HG03439 (cell line): ENCODE data around the gene KLK10.
"Not testable (repeated sequence)": the region's sequence is repeated elsewhere in the genome, so short reads cannot be mapped to it uniquely, and the experiment has no call there.

Experiments
- ATAC-seq: cut with Tn5 transposase; IDR thresholded peaks from one replicate; pipeline ENCODE4 v1.9.1; 2021; ENCODE audit warnings: mild to moderate bottlenecking, moderate library complexity; ENCODE audit not compliant: unreplicated experiment

Gene KLK10

GRCh38 chr19:51002542-51003311 is 16.8 kb downstream of the KLK10 start:
- no peak for ATAC-seq

DNA sequence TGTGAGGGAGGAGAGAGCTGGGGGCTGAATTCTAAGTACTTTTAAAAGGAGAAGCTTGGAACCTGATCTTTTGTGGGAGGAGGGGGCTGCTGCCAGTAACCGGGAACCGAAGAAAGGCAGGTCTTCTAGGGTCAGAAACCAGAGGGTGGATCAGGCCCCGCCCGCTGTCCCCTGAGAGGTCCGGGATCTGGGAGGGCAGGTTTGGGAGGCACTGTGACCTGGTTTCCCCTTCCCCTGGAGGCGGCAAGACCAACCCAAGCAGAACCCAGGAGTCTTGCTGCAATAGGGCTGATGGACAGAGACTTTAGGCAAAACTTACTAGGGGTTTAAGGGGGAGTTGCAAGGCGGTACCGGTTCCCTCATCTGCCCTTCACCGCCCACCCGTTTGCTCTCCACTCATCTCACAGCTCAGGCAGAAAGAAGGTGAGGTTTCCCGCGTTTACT is 17.4 kb downstream of the KLK10 start:
- ATAC-seq = no peak

GRCh38 chr19:51001515-51001914 is 18.0 kb downstream of the KLK10 start, which contains the start of gene KLK8:
Gene KLK8 (minus strand): TSS chr19:51001604. CDS start chr19:51001167, 437 bp downstream.
- no peak for ATAC-seq

DNA sequence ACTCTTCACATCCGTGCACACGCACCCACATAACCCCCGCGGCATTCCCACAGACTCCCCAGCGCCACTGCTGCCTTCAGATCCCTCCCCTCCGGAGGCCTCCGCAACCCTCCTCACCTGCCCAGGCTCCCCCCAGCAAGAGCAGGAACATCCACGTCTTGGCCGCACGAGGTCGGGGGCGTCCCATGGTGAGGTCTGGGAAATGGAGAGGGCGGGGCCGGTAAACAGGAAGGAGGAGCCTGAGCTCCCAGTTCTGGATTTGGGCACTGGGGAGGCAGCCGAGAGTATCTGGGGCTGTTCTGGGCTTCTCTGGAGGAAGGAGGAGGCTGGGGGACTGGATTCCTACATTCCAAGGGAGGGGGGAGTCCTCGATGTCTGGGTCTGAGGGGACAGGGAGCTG is 18.5 kb downstream of the KLK10 start:
- ATAC-seq = no peak

DNA sequence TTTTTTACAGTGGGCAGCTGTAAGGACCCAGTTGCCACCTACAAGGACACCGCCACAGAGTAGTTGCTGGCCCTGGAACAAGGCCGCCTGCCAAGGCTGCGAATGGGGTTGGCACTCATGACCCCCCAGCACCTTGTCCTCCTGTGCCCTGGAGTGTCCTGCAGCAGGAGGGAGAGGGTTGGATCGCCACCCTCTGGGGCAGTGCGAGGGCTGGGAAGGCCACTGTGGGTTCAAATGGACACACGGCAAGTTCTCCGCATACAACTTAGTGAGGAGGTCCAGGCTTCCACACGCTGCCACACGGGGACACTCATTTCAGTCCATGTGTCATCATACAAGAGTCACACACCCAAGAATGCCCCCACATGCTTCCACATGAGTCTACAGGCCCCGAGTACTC is 19.1 kb downstream of the KLK10 start:
- no peak for ATAC-seq

DNA sequence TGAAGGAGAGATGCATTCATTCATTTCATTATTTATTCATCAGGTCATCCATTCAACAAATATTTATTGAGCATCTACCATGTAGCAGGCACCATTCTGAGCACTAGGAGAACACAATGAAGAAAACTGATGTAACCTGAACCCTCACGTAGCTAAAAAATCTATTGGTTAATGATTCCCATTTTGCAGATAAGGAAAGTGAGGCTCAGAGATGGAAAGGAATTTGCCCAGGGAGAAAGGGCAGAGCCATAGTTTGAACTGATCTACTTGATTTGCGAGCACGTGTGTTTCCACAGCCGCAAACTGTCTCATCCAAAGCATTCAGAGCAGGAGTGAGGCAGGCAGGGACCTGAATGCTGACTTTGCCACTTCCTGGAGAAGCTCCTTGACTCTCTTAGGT is 20.8 kb downstream of the KLK10 start:
- ATAC-seq = no peak

- no peak for ATAC-seq
Observed at GRCh38 chr19:50998061-50998460, 21.4 kb downstream of the KLK10 start.

DNA sequence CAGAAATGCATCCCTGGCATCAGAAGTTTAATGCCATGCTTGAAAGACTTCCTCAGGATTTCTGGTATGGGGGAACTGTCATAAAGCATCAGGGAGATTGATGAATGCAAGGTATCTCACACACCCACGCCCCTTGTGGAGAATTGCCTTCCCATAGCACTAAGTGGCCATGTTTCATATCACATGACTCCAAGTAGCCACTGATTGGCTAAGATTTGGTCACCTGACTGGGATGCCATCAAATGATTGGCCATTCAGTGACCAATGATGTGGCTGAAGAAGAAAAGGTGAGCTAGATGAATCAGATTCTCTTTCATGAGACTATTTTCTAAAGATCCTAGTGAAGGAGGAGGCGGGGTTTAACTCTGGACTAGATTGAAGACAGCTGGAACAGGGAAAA is 25.4 kb downstream of the KLK10 start:
- ATAC-seq = no peak

- no peak for ATAC-seq
Observed at GRCh38 chr19:50992666-50993035, 26.9 kb downstream of the KLK10 start.

DNA sequence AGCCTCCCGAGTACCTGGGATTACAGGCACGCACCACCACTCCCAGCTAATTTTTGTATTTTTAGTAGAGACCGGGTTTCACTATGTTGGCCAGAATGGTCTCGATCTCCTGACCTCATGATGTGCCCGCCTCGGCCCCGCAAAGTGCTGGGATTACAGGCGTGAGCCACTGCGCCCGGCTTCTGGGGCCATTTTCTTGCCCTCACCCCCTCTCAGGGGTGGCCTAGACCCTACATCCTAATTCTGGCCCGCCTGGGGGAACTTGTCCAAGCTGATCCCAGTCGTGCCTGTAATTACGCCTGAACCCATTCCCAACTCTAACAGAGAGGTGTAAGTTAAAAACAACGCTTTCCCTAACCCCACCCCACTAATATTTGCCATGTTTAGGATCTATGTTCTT is 35.1 kb downstream of the KLK10 start:
- not testable (repeated sequence) for ATAC-seq

- no peak for ATAC-seq
Observed at GRCh38 chr19:50983625-50984292, 35.8 kb downstream of the KLK10 start, which contains the start of gene KLK7. Gene KLK7 (minus strand): TSS chr19:50983917. CDS start chr19:50982399, 1,518 bp downstream.

- no peak for ATAC-seq
Observed at GRCh38 chr19:50982186-50982585, 37.3 kb downstream of the KLK10 start.

- no peak for ATAC-seq
Observed at GRCh38 chr19:50981587-50982146, 37.8 kb downstream of the KLK10 start.

GRCh38 chr19:50980208-50980607 is 39.3 kb downstream of the KLK10 start:
- ATAC-seq = no peak

GRCh38 chr19:50979758-50980157 is 39.8 kb downstream of the KLK10 start:
- no peak for ATAC-seq

- ATAC-seq = no peak
Observed at GRCh38 chr19:50978772-50979390, 40.6 kb downstream of the KLK10 start.

DNA sequence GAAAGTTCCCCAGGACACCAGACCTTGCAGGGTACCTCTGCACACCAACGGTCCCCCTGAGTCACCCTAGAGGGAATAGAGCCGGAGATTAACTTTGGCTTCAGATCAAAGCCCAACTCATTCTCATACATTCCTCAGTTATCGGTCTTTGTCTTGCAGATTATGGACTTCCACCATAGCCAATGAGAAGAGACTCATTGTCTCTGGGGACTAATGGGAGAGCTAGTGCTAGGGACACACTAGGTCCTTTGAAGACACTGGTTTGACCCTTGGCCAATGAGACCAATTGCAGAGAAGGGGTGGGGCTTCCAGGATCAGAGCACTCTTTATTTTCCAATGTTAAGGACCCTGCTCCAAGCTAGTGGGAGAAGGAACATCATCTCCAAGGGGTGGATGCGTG is 41.9 kb downstream of the KLK10 start:
- ATAC-seq = no peak

DNA sequence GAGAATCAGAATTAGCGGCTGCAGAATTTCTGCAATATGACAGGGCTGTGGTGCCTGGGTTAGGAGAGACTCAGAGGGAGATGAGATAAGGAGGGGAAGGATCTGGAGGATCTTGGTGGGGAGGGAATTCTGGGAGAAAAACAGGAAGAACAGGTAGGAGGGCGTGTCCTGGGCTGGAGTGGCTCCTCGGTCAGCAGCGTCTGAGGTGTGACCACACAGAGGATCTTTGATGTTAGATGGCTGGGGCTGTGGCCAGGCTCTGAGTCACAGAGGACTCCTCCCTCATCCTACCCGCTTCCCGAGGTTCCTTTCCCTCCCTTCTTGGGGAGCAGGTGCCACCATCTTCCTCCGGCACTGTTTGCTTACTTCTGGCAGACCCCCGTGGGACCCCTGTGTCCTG is 43.7 kb downstream of the KLK10 start:
- no peak for ATAC-seq

GRCh38 chr19:50974702-50975556 is 44.6 kb downstream of the KLK10 start:
- ATAC-seq = no peak

- no peak for ATAC-seq
Observed at GRCh38 chr19:50972795-50973376, 46.6 kb downstream of the KLK10 start.
